IMR-90 (cell line): Measurements from ENCODE around the gene PIGW. TPM values are rescaled to one million over a fixed set of nuclear protein-coding genes. Genes with fewer than 3 reads are reported as not detected.

ENCODE experiments used
- ATAC-seq: fragments of 200-7000 bp; cut with Tn5 transposase; 2 replicates; pipeline ENCODE4 v1.9.1; 2020; ENCODE audit warnings: low read depth, mild to moderate bottlenecking, moderate library complexity
- BruUV-seq: library from RNA; stranded (reverse); fragments of 400-500 nt; replicated peaks from 2 replicates; lab custom pipeline; 2021; lab: Mats Ljungman, UMichigan
- CTCF ChIA-PET: fragments of 300-600 bp; formaldehyde crosslinking; extraction: SDS; loops from one replicate; lab custom pipeline; 2021; ENCODE audit warnings: antibody characterized with exemption; lab: Yijun Ruan, JAX
- POLR2A ChIA-PET: fragments of 300-600 bp; sonication (Branson Sonifier 250); formaldehyde crosslinking; loops from one replicate; lab custom pipeline; 2022; ENCODE audit warnings: antibody characterized with exemption; ENCODE audit not compliant: unreplicated experiment; lab: Charles Lee
- DNase-seq: peaks from one replicate; pipeline ENCODE4 v3.0.0; 2013
- H2AFZ ChIP-seq: replicated peaks from 2 replicates; pipeline ENCODE3; 2013; ENCODE audit warnings: low read length, mild to moderate bottlenecking; ENCODE audit not compliant: poor library complexity
- H2AK5ac ChIP-seq: 2 replicates; pipeline ENCODE4 v1.6.1; 2013; ENCODE audit warnings: low read depth, low read length, inconsistent platforms
- H2AK9ac ChIP-seq: replicated peaks from 2 replicates; pipeline ENCODE3; 2013; ENCODE audit warnings: mild to moderate bottlenecking, low read depth, low read length, moderate library complexity; ENCODE audit not compliant: poor library complexity
- H2BK120ac ChIP-seq: 2 replicates; pipeline ENCODE4 v1.6.1; 2013; ENCODE audit warnings: low read depth, low read length, inconsistent platforms
- H2BK15ac ChIP-seq: 3 replicates; pipeline ENCODE4 v1.6.1; 2013; ENCODE audit warnings: low read depth, low read length, inconsistent platforms
- H2BK20ac ChIP-seq: 2 replicates; pipeline ENCODE4 v1.6.1; 2013; ENCODE audit warnings: low read depth, mild to moderate bottlenecking, inconsistent platforms, low read length, moderate library complexity
- H2BK5ac ChIP-seq: 2 replicates; pipeline ENCODE4 v1.6.1; 2013; ENCODE audit warnings: mild to moderate bottlenecking, low read depth, low read length, inconsistent platforms; ENCODE audit not compliant: poor library complexity, severe bottlenecking
- H3K14ac ChIP-seq: replicated peaks from 2 replicates; pipeline ENCODE4 v1.6.1; 2013; ENCODE audit warnings: low read depth, low read length, inconsistent platforms
- H3K18ac ChIP-seq: 2 replicates; pipeline ENCODE4 v1.6.1; 2013; ENCODE audit warnings: low read depth, low read length, control low read depth
- H3K23ac ChIP-seq: 2 replicates; pipeline ENCODE4 v1.6.1; 2013; ENCODE audit warnings: low read depth, low read length, inconsistent platforms
- H3K27ac ChIP-seq: 2 replicates; pipeline ENCODE4 v1.5.1; 2013; ENCODE audit warnings: mild to moderate bottlenecking, control low read depth, low read length; ENCODE audit not compliant: insufficient read depth
- H3K27me3 ChIP-seq: 2 replicates; pipeline ENCODE4 v1.6.1; 2013; ENCODE audit warnings: low read length; ENCODE audit not compliant: control insufficient read depth, insufficient read depth
- H3K36me3 ChIP-seq: 2 replicates; pipeline ENCODE4 v1.6.1; 2013; ENCODE audit warnings: low read length, mixed read lengths; ENCODE audit not compliant: control insufficient read depth, insufficient read depth
- H3K4ac ChIP-seq: 2 replicates; pipeline ENCODE4 v1.6.1; 2013; ENCODE audit warnings: low read depth, low read length, inconsistent platforms
- H3K4me1 ChIP-seq: 2 replicates; pipeline ENCODE4 v1.6.1; 2013; ENCODE audit warnings: low read length, mixed read lengths; ENCODE audit not compliant: control insufficient read depth, insufficient read depth
- H3K4me2 ChIP-seq: 2 replicates; pipeline ENCODE4 v1.6.1; 2013; ENCODE audit warnings: low read depth, mild to moderate bottlenecking, control low read depth, low read length, moderate library complexity
- H3K4me3 ChIP-seq: 2 replicates; pipeline ENCODE4 v1.5.1; 2013; ENCODE audit warnings: low read depth, mild to moderate bottlenecking, control low read depth, low read length, moderate library complexity; ENCODE audit not compliant: insufficient read depth
- H3K56ac ChIP-seq: 2 replicates; pipeline ENCODE4 v1.6.1; 2013; ENCODE audit warnings: low read length, inconsistent platforms; ENCODE audit not compliant: insufficient read depth; ENCODE audit errors: extremely low read depth
- H3K79me1 ChIP-seq, 2 experiments: 2 replicates each; pipeline ENCODE4 v1.6.1; 2013; ENCODE audit warnings: low read length in 2 of 2, inconsistent platforms in 1 of 2, low read depth in 1 of 2
- H3K9ac ChIP-seq: 2 replicates; pipeline ENCODE4 v1.6.1; 2013; ENCODE audit warnings: low read depth, low read length, control low read depth
- H3K9me1 ChIP-seq: 2 replicates; pipeline ENCODE4 v1.6.1; 2013; ENCODE audit warnings: low read length, inconsistent platforms; ENCODE audit not compliant: insufficient read depth
- H3K9me3 ChIP-seq: 2 replicates; pipeline ENCODE4 v1.6.1; 2013; ENCODE audit warnings: low read length; ENCODE audit not compliant: control insufficient read depth, insufficient read depth
- H4K20me1 ChIP-seq: 2 replicates; pipeline ENCODE4 v1.6.1; 2013; ENCODE audit warnings: low read length, inconsistent platforms; ENCODE audit not compliant: insufficient read depth
- H4K5ac ChIP-seq: 2 replicates; pipeline ENCODE4 v1.6.1; 2013; ENCODE audit warnings: mild to moderate bottlenecking, low read depth, low read length, control low read depth
- H4K8ac ChIP-seq, 2 experiments: 2 replicates each; pipeline ENCODE4 v1.6.1; 2013; ENCODE audit warnings: low read depth in 2 of 2, low read length in 2 of 2, control low read depth in 1 of 2, inconsistent platforms in 1 of 2
- H4K91ac ChIP-seq: 2 replicates; pipeline ENCODE4 v1.6.1; 2013; ENCODE audit warnings: low read depth, low read length, inconsistent platforms; ENCODE audit not compliant: insufficient read depth
- BHLHE40 ChIP-seq: fragments of 150-350 bp; IDR thresholded peaks from 2 replicates; pipeline ENCODE4 v1.6.1; 2016; ENCODE audit warnings: mild to moderate bottlenecking, low read depth, low read length
- CEBPB ChIP-seq: IDR thresholded peaks from 2 replicates; pipeline ENCODE4 v1.6.1; 2012; ENCODE audit warnings: low read depth, low read length, improper control_type of control experiment
- CHD1 ChIP-seq: IDR thresholded peaks from 2 replicates; pipeline ENCODE4 v1.6.1; 2012; ENCODE audit warnings: low read depth, low read length, improper control_type of control experiment
- FOS ChIP-seq: fragments of 150-350 bp; IDR thresholded peaks from 2 replicates; pipeline ENCODE4 v1.6.1; 2016; ENCODE audit warnings: low read depth, low read length
- MAFK ChIP-seq: IDR thresholded peaks from 2 replicates; pipeline ENCODE4 v1.6.1; 2012; ENCODE audit warnings: low read depth, low read length, improper control_type of control experiment
- MAZ ChIP-seq: IDR thresholded peaks from 2 replicates; pipeline ENCODE4 v1.6.1; 2012; ENCODE audit warnings: low read depth, mild to moderate bottlenecking, low read length, improper control_type of control experiment, moderate library complexity, borderline replicate concordance
- MXI1 ChIP-seq: IDR thresholded peaks from 2 replicates; pipeline ENCODE4 v1.6.1; 2012; ENCODE audit warnings: low read depth, mild to moderate bottlenecking, low read length, moderate library complexity, borderline replicate concordance
- NFE2L2 ChIP-seq: fragments of 150-350 bp; IDR thresholded peaks from 2 replicates; pipeline ENCODE4 v1.6.1; 2016; ENCODE audit warnings: low read depth, mild to moderate bottlenecking, low read length
- RCOR1 ChIP-seq: IDR thresholded peaks from 2 replicates; pipeline ENCODE4 v1.6.1; 2012; ENCODE audit warnings: mild to moderate bottlenecking, low read length, improper control_type of control experiment; ENCODE audit not compliant: insufficient replicate concordance
- RFX5 ChIP-seq: IDR thresholded peaks from 2 replicates; pipeline ENCODE4 v1.8.0; 2012; ENCODE audit warnings: low read depth, mild to moderate bottlenecking, low read length, moderate library complexity
- SMC3 ChIP-seq: fragments of 150-350 bp; IDR thresholded peaks from 2 replicates; pipeline ENCODE4 v1.6.1; 2016; ENCODE audit warnings: low read depth, mild to moderate bottlenecking, antibody characterized with exemption, low read length, moderate library complexity
- WGBS, 2 experiments: methylation state at CpG; one replicate each; pipeline versions ENCODE4 v1.1.5 to v1.1.7; 2013; ENCODE audit warnings: missing lambda C conversion rate in 2 of 2; ENCODE audit not compliant: insufficient read length in 1 of 2; ENCODE audit errors: extremely low coverage in 2 of 2; 5-methylcytosine and 5-hydroxymethylcytosine counted together
- dilution Hi-C: fragments of 300-500 bp; cut with HindIII; formaldehyde crosslinking; loops from one replicate; pipeline ENCODE4 v1.14.3; 2018; ENCODE audit warnings: low sequenced_read_pairs; ENCODE audit not compliant: unreplicated experiment
- in situ Hi-C: fragments of 300-500 bp; cut with MboI; formaldehyde crosslinking; loops from 3 replicates; pipeline ENCODE4 v1.14.3; 2019; ENCODE audit warnings: low sequenced_read_pairs, inconsistent platforms, mixed read lengths
- intact Hi-C: fragments of 100-400 bp; cut with micrococcal nuclease; formaldehyde crosslinking; loops from 2 replicates; pipeline ENCODE4 v1.10.0; 2022
- polyA plus RNA-seq, 3 experiments: library from polyadenylated mRNA; depleted of rRNA; stranded (reverse); fragments of >200 nt; gene quantifications; 2 replicates each; pipeline ENCODE4 v1.2.3, GENCODE V29; 2012; ENCODE audit warnings: low replicate concordance in 1 of 3
- total RNA-seq: library from RNA; depleted of rRNA; stranded (reverse); fragments of >200 nt; gene quantifications from 2 replicates; pipeline ENCODE4 v1.2.3, GENCODE V29; 2012
- TF ChIP-seq, protein P1 (sequence below): fragments of 150-350 bp; IDR thresholded peaks from 2 replicates; pipeline ENCODE4 v1.6.1; 2017; ENCODE audit warnings: mild to moderate bottlenecking, antibody characterized with exemption, low read length, low read depth
- TF ChIP-seq, protein P2 (sequence below): fragments of 150-350 bp; IDR thresholded peaks from 2 replicates; pipeline ENCODE4 v1.6.1; 2016; ENCODE audit warnings: low read depth, mild to moderate bottlenecking, low read length, moderate library complexity, borderline replicate concordance
- TF ChIP-seq, protein P3 (sequence below): conservative IDR thresholded peaks from 2 replicates; pipeline ENCODE4 v1.5.1; 2012; ENCODE audit warnings: mild to moderate bottlenecking, low read depth, low read length, improper control_type of control experiment

Gene PIGW
- total and polyA plus RNA-seq, 2 of the 4 experiments (the other 2 are of a cell fraction), result 4.5 to 5.5 TPM

DNA sequence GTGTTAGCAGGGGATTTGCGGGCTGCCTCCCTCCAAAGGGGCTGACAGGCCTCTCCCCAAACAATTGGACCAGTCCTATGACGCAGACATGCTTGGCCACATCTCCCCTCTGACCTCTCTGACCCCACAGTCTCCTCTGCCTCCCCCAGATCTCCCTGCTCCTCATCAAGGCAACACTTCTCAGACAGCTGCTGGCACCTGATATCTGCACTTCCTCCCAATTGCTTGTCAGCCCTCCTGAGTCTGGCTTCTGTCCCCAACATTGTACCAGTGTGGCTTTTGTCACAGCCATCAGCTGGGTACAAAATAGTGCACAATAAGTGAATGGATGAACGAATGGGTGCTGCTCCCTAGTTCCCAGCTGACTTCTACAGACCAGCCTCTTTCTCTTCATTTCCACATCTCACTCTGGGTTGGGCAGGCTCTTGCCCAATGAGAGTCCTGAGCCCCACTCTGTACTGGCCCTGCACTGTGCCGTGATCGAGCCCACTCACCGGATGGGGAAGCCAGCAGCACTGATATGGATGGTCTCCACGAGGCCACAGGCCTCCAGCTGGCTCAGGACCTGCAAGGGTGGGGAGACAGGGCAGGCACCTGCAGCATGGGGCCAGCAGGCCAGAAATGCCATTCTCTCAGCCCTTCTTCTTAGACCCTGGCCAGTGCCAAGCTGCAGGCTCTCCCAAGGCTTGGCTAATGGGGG lies 31.2 kb upstream of the PIGW start:
- H3K4me3 ChIP-seq, result no peak overlapping the region
- H3K36me3 ChIP-seq, result peaks cover 51% of the 10 kb centered on the region
- BruUV-seq, result no TSS peak

More for the DNA sequence above, 31.2 kb upstream of the PIGW start:
- Histone ChIP-seq H3K27ac (no peak overlapping the region), H2BK120ac (no peak overlapping the region), H3K4me2 (no peak overlapping the region), H3K9ac (no peak overlapping the region), H3K23ac (no peak overlapping the region), H3K9me3 (no peaks in the 10 kb centered on the region), H3K9me1 (no peaks in the 10 kb centered on the region), H3K56ac (no peak overlapping the region), H3K14ac (no peak overlapping the region), H2AFZ (no peak overlapping the region), H2BK5ac (no peak overlapping the region), H2AK9ac (peak overlapping the region; percentile 34), H3K4me1 (no peaks in the 10 kb centered on the region), H3K4ac (no peak overlapping the region), H3K27me3 (no peaks in the 10 kb centered on the region), H4K91ac (no peak overlapping the region), H2BK15ac (no peak overlapping the region), H4K5ac (no peak overlapping the region), H3K79me1 (no peaks in the 10 kb centered on the region), H2BK20ac (no peak overlapping the region), H4K8ac (no peak overlapping the region), H3K18ac (no peak overlapping the region), H4K20me1 (no peaks in the 10 kb centered on the region), H2AK5ac (no peak overlapping the region)
- ChIA-PET POLR2A (no interaction called here), CTCF (no interaction called here)
- in situ Hi-C loops (no loop called here), dilution Hi-C loops (no loop called here), intact Hi-C loops (no loop called here)
- ATAC-seq (no peak), DNase-seq (no peak)
- TF ChIP-seq, protein P1, sequence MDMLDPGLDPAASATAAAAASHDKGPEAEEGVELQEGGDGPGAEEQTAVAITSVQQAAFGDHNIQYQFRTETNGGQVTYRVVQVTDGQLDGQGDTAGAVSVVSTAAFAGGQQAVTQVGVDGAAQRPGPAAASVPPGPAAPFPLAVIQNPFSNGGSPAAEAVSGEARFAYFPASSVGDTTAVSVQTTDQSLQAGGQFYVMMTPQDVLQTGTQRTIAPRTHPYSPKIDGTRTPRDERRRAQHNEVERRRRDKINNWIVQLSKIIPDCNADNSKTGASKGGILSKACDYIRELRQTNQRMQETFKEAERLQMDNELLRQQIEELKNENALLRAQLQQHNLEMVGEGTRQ, result no peak
- TF ChIP-seq NFE2L2 (no peak), MXI1 (no peak), MAZ (no peak), FOS (no peak), BHLHE40 (no peak), CEBPB (no peak), SMC3 (no peak), CHD1 (no peak), RCOR1 (no peak), MAFK (no peak), RFX5 (no peak)
- TF ChIP-seq, protein P2, sequence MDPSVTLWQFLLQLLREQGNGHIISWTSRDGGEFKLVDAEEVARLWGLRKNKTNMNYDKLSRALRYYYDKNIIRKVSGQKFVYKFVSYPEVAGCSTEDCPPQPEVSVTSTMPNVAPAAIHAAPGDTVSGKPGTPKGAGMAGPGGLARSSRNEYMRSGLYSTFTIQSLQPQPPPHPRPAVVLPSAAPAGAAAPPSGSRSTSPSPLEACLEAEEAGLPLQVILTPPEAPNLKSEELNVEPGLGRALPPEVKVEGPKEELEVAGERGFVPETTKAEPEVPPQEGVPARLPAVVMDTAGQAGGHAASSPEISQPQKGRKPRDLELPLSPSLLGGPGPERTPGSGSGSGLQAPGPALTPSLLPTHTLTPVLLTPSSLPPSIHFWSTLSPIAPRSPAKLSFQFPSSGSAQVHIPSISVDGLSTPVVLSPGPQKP, result no peak
- TF ChIP-seq, protein P3, sequence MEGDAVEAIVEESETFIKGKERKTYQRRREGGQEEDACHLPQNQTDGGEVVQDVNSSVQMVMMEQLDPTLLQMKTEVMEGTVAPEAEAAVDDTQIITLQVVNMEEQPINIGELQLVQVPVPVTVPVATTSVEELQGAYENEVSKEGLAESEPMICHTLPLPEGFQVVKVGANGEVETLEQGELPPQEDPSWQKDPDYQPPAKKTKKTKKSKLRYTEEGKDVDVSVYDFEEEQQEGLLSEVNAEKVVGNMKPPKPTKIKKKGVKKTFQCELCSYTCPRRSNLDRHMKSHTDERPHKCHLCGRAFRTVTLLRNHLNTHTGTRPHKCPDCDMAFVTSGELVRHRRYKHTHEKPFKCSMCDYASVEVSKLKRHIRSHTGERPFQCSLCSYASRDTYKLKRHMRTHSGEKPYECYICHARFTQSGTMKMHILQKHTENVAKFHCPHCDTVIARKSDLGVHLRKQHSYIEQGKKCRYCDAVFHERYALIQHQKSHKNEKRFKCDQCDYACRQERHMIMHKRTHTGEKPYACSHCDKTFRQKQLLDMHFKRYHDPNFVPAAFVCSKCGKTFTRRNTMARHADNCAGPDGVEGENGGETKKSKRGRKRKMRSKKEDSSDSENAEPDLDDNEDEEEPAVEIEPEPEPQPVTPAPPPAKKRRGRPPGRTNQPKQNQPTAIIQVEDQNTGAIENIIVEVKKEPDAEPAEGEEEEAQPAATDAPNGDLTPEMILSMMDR, result no peak
- 100% methylated on average over 2 of the region's 7 CpGs; no CpG with 5 or more reads in 1 of the 2 experiments for WGBS, 2 experiments
